ENCODE data around the gene CERS2. TPM values are rescaled to one million over a fixed set of nuclear protein-coding genes. Genes with fewer than 3 reads are reported as not detected.

Gene CERS2
- total and polyA plus RNA-seq, 2 of the 13 experiments (the other 11 are each of a cell fraction or from before 2014, with no cell fraction given): 269 to 298 TPM

- TF ChIP-seq MTERF4 (CRISPR knock-in tag; IDR thresholded peaks at IDR 0.05) (no peak), FOXK2 (IDR thresholded peaks at IDR 0.05) (no peak), ATF5 (CRISPR knock-in tag; IDR thresholded peaks at IDR 0.05; ENCODE audit: low read depth) (no peak), POLR2G (IDR thresholded peaks at IDR 0.05; ENCODE audit: low read depth, low read length) (peak; percentile 70), CSRNP1 (CRISPR knock-in tag; IDR thresholded peaks at IDR 0.05) (0 out of 2 replicates have a peak, but pooled peaks have one; percentile 50), MXD3 (CRISPR knock-in tag; IDR thresholded peaks at IDR 0.05) (0 out of 2 replicates have a peak, but pooled peaks have one; percentile 25), FOXO4 (CRISPR knock-in tag; conservative IDR thresholded peaks at IDR 0.05) (no peak), SPEN (CRISPR knock-in tag; IDR thresholded peaks at IDR 0.05; ENCODE audit: low read depth) (peak; percentile 28; the same call in 1 of the 2 replicates), MYPOP (CRISPR knock-in tag; IDR thresholded peaks at IDR 0.05) (no peak), HNRNPH1 (optimal IDR thresholded peaks at IDR 0.05; ENCODE audit: low read depth, low read length) (no peak), HCFC1 (IDR thresholded peaks at IDR 0.05; ENCODE audit: low read depth, low read length) (no peak), KDM4B (CRISPR knock-in tag; IDR thresholded peaks at IDR 0.05) (no peak), ZNF841 (CRISPR knock-in tag; IDR thresholded peaks at IDR 0.05; ENCODE audit: borderline replicate concordance) (no peak), MXI1 (IDR thresholded peaks at IDR 0.05; ENCODE audit: borderline replicate concordance, low read depth, low read length) (peak; percentile 48; the same call in 1 of the 3 replicates), ZFP91 (CRISPR knock-in tag; IDR thresholded peaks at IDR 0.05; ENCODE audit: borderline replicate concordance) (peak; percentile 19; the same call in 1 of the 2 replicates), EED (CRISPR knock-in tag; IDR thresholded peaks at IDR 0.05) (no peak), RAD21 (CRISPR knock-in tag; IDR thresholded peaks at IDR 0.05) (peak; percentile 13; the same call in 1 of the 2 replicates), ZNF354B (CRISPR knock-in tag; IDR thresholded peaks at IDR 0.05) (no peak), ZBTB8A (CRISPR knock-in tag; IDR thresholded peaks at IDR 0.05; ENCODE audit: borderline replicate concordance, low read depth) (no peak), SYNCRIP (IDR thresholded peaks at IDR 0.05; ENCODE audit: insufficient read depth, low read depth, low read length) (no peak)
Observed at GRCh38 chr1:150974580-150975478, at the start of gene CERS2 (continued).
